GM08714 (cell line): ENCODE results near the gene ABCA9.

Experiments
- H3K4me3 ChIP-seq: fragments of 200-500 bp; sonication (Bioruptor generic); 2 replicates; pipeline ENCODE4 v1.5.1; 2014; ENCODE audit warnings: mild to moderate bottlenecking, low read length, inconsistent platforms
- ZNF274 ChIP-seq: IDR thresholded peaks from 2 replicates; pipeline ENCODE4 v1.6.1; 2012; ENCODE audit warnings: mild to moderate bottlenecking, low read depth, low read length

ABCA9 gene

DNA sequence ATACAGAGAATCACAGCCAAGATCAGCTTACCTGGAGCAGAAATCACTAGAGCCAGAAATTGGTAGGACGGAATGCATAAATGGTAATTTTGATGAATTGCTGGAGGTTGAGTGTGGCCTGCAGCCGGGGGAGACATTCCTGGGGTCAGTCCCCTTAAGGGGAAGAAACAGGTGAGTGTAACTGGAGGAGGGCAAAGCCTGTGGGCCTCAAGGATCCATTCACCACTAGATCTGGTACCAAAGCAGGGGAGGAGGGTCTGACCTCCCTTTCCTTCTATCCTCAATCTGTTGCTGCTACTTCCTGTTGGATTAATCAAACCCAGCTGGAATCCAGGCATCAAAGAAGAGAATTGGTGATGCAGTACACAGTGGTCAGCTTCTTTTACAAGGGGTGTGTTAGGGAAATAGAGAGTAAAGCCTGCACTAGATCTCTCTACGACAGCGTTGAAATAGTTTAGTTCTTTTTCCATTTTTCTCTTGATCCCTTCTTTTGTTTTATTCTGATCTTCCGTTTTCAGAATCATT is 8.6 kb upstream of the ABCA9 start:
- no peak for TF ChIP-seq ZNF274
- no peak overlapping the region for H3K4me3 ChIP-seq

DNA sequence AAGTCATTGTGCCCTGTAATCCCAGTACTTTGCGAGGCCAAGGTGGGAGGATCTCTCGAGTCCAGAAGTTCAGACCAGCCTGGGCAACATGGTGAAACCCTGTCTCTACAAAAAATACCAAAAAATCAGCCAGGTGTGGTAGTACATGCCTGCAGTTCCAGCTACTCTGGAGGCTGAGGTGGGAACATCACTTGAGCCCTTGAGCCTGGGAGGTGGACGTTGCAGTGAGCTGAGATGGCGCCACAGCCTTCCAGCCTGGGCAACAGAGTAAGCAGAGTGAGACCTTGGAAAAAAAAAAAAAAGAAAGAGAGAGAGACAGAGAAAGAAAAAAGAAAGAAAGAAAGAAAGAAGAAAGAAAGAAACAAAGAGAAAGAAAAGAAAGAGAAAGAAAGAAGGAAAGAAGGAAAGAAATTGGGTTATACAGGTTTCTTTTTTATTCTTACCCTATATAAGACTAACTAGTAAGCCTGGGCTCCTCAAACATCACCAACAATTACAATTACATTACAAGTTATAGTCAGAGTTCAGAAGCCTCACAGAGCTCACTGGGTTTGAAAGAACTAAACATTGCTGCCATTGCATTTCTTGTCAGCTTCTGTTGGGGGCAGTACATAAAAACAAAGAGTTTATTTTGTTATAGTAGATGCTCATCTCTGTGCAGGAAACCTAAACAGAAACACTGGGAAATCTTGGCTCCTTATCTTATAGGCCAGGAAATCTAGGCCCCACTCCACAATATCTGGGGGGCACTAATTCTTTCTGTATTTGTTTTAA is 6.7 kb upstream of the ABCA9 start:
- no peak for TF ChIP-seq ZNF274
- no peak overlapping the region for H3K4me3 ChIP-seq

DNA sequence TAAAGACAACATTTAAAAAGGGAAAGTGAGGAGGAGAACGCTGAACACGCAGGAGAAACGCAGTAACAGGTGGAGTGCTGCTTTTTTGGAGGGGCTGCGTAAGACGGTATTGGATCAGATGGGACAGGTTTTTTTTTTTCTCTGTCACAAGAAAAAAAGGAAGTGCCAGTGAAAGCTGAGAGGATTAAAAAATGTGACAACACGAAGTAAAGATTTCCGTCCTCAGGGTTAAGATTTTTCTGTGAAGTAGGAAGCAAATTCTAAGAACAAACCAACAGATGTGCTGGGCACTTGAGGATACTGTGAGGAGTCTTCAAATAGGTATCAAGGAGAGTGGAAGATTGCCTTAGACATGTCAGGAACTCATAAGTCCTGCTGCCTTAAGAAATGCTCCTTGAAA is 5.8 kb upstream of the ABCA9 start:
- TF ChIP-seq ZNF274: no peak
- no peak overlapping the region for H3K4me3 ChIP-seq

DNA sequence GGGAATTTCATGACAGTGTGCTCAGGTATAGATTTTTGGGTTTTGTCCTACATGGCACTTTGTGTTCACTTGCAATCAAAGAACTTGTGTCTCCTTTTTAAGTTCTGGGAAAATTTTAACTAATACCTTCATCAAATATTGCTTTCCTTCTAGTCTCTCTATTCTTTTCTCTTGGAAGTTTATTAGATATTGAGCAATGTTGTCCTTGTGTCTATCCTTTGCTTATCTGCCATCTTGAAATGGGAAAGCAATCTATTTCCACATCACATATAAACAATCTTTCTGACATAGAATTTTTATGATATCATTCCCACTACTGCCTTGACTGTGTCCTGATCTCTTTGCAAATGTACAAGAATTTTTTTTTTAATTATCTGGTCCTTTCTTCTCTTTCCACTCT is 4.4 kb upstream of the ABCA9 start:
- H3K4me3 ChIP-seq: no peak overlapping the region
- TF ChIP-seq ZNF274: no peak

DNA sequence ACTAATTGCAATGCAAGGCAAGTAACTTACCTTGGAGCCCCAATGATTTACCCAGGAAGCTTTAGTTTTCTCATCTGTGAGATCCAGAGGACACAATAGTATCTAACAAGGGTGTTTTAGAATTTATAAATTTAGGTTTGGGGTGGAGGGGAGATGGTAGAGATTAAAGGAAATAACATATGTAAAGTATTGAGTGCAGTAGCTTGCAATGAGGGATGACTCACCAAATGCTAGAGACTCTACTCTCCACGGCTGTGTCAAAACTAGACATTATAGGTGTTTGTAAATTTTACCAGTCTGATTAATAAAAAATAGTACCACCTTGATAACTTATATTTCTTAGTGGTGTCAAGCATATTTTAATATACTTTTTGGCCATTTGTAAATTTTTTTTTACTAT is 3.7 kb upstream of the ABCA9 start:
- TF ChIP-seq ZNF274: no peak
- H3K4me3 ChIP-seq: no peak overlapping the region

DNA sequence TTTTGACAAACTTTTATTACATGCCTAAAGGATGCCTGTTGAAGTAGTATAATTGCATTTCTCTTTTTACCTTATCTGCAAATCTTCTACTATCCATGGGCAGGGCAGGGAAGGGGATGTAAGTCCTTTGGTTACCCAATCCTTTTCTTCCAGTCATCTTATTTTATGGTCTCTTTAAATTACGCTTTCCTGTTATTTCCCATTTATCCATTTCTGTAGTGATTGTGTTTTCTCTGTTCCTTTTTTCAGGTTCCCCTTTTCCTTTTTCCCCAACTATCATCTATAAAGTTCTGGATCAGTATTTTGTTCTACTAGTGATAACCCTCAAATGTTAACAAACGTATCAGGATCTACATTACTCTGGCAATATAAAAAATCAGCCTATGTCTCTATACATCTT is 3.3 kb upstream of the ABCA9 start:
- no peak for TF ChIP-seq ZNF274
- no peak overlapping the region for H3K4me3 ChIP-seq

DNA sequence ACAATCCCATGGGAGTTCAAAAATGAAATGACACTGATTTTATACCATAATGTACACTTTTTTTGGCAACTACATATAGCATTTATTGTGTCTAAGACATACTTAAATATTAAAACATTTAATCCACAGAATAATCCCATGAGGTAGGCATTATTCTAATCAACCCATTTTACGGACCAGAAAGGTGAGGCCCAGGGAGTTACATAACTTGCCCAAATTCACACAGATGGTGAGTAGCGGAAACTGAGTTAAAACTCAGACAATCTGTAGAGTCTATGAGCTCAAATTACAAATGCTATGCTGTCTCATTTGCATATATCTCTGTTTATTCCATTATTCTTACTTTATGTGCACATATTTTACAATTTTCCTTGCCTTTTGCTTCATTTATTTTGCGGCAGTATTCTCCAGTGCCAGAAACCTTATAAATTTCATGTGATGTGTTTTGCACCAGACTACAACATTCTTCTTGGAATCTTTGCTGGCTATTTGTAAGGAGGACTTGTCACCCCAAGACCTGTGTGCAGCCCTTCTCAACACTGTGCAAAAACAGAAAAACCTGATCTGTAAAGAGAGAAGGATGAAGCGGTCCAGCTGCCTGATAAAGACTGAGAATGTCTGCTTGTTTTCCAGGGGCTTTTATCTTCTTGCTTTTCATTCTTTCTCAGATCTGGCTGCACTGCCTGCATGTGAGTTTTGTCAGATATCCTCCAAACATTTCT is 2.3 kb upstream of the ABCA9 start:
- no peak overlapping the region for H3K4me3 ChIP-seq
- TF ChIP-seq ZNF274: no peak

DNA sequence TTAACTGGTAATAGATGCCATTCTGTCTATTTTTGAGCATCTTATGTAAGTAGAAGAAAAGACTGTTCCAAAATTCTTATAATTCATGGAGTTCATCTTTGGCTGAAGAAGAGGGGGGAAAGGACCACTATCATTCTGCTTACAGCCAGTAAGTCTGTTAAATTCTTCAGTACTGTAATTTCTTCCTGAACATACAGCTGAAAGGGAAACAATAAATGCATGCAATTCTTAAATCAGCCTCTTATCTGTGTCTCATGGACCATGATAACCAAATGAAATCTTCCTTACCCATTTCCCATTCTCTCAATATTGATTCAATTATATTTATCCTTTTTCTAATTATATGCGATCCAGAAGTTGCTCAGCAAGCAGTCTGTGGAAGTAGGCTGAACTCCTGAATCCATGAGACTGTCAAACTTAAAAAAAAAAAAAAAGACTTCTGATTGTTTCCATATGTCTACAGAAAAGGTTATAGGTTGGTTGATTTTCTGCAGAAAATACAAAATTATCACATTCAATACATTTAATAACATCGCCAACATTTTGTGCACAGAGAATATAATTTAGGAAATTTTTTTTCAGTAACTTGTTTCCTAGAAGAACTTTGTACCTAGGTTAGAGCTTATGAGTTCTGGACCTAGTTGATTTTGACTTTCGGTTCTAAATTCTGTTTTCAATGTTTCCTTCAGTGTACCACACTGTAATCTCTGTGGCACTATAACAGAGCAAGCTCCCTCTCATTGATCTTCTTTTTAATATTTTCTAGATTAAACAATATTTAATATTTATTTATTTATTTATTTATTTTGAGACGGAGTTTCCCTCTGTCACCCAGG is 1.2 kb upstream of the ABCA9 start:
- H3K4me3 ChIP-seq: no peak overlapping the region
- TF ChIP-seq ZNF274: no peak

DNA sequence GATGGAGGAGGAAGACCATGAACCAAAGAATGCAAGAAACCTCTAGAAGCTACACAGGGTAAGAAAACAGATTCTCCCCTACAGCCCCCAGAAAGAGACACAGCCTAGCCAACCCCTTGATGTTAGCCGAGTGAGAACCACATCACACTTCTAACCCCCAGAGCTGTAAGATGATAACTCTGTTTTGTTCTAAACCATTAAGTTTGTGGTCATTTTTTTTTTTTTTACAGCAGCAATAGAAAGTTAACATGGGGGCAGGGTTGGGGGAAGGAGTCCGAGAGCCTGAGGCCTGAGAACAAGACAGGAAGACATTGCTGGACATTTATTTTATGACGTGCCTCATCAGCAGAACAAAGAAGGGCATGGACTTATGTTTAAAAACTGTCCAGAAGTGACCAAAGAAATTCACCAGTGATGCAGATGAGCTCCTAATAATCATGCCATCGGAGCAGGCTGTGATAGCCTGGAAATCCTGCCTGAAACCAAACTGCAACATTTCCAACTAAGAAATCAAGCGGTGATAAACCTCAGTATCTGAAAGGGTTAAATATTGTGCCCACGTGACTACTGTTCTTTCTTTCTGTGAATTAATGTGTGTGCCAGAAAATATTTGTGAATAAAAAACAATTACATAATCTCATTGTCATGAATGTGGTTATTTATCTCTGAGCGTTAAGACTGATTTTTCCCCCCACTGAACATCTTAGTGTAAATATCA is 1.1 kb downstream of the ABCA9 start:
- TF ChIP-seq ZNF274: no peak
- no peak overlapping the region for H3K4me3 ChIP-seq

DNA sequence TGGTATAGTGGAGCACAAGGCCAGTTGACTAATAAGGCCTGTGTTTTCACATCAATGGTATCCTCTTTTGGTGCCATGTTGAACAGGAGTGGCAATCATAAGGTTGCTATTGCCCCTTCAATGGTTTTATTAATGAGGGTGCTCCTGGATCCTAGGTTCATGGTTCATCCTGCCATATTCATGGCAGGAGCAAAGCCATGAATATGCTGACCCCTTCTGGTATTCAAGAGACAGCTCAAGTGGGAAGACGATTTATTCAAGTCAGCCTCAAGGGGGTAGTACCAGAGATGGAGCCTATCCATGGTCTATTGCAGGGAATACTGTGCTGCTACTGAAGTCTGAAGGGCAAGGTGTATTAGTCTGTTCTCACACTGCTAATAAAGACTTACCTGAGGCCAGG is 2.6 kb downstream of the ABCA9 start:
- TF ChIP-seq ZNF274: no peak
- no peak overlapping the region for H3K4me3 ChIP-seq

DNA sequence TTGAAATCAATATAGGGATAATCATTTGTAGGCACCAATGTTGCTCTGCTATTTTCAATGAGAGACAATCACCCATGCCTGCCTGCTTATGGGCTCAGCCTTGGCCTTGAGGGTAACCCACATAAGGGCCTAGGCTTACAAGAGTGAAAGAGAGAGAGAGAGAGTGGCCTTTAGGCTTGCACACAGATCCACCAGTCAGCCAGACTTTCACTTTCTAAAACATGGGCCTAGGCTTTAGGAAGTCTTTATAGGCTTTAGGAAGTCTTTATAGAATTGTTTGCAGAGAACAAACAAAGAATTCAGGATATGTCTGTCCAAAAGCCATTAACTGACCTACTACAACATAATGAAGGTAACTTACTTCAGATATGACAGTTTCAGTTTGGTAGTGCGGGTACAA is 3.4 kb downstream of the ABCA9 start:
- TF ChIP-seq ZNF274: no peak
- H3K4me3 ChIP-seq: no peak overlapping the region

DNA sequence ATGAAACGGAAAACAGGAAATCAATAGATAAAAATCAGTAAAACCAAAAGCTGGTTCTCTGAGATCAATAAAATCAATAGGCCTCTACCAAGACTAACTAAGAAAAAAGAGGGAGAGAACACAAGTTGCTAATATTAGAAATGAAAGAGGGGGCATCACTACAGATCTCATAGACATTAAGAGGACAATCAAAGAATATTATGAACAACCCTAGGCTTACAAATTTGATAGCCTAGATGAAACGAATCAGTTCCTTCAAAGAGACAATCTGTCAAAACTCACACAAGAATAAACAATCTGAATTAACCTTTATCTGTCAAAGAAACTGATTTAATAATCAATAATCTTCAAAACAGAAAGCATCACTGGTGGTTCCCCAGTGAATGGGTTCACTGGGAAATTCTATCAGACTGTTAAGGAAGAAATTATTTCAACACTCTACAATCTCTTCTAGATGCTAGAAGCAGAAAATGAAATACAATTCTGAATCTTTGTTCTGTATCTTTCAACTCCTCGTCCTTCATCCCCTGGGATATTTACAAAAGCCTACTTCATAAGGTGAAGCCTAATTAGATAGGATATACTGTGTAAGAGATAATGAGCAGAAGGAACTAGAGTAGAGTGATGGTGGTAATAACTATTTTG is 4.4 kb downstream of the ABCA9 start:
- no peak overlapping the region for H3K4me3 ChIP-seq
- TF ChIP-seq ZNF274: no peak

DNA sequence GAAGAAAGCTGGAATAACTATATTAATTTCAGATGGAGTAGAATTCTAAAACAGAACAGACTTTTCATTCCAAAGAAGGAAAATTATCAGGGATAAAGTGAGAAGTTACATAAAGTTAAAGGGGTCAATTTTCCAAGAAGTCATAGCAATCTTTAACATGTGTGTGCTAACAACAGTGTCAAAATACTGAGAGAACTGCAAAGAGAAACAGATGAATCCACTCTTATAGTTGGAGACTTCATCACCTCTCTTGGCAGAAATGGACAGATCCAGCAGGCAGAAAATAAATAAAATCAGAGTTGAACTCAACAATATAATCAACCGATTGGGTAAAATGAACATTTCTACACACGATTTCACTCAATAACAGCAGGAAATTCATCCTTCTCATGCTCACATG is 5.4 kb downstream of the ABCA9 start:
- no peak for TF ChIP-seq ZNF274
- no peak overlapping the region for H3K4me3 ChIP-seq
